Activated CD4-positive, CD25-positive, alpha-beta regulatory T cell treated with anti-CD3 and anti-CD28 coated beads, Interleukin-2, amount 50 U/mL, for 16 hours (primary cell): ENCODE measurements around the gene QKI.
"Not testable (repeated sequence)": the region's sequence is repeated elsewhere in the genome, so short reads cannot be mapped to it uniquely, and the experiment has no call there.

Experiments
- DNase-seq: peaks from one replicate; pipeline ENCODE4 v3.0.0-alpha.2; 2020; ENCODE audit warnings: low read depth, low spot score

QKI gene

DNA sequence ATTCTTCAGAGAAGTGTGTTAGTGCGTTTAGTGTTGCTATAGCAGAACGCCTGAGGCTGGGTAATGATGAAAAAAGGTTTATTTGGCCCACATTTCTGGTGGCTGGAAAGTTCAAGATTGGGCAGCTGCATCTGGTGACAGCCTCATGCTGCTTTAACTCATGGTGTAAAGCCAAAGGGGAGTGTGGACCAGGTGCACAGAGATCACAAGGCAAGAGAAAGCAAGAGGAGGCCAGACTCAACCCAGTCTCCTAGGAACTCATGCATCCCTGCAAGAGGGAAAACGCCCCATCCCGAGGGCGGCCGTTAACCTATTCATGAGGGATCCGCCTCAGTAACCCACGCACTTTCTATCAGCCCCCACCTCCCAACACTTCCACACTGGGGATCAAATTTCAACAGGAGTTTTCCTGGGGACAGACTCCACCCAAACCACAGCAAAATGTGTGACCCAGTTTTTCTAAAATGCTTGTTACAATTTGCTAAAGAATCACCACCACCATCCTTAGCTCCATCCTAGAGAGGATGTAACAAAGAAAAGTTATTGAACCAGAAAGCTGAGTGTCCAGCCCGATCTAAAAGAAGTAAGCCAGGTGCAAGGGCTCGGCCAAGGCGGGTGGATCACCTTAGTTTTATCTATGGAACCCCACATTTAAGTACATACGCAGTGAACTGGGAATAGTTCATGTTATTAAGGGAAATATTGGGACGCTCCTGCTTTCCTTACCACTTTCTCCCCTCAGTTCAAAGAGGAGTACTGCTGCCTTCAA is 164.8 kb downstream of the QKI start:
- DNase-seq, result no peak

DNA sequence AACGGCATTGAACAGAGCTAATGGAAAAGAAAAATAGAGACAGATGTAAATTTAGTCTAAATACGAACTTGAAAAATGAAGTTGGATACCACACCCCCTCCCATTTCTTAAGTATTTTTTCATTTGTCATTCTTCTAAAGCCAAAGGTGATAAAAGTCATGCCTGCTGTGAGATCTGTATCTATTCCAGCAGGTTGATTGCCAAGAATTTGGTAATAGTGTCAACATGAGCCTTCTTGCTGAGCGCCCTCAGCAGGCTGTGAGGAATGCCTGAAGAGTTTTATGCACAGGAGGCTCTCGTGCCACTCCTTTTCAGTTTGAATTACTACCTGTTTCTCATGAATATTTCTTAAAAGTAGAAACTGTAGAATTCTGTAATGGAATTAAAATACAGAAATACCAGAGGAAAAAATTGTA is 165.4 kb downstream of the QKI start:
- no peak for DNase-seq

DNA sequence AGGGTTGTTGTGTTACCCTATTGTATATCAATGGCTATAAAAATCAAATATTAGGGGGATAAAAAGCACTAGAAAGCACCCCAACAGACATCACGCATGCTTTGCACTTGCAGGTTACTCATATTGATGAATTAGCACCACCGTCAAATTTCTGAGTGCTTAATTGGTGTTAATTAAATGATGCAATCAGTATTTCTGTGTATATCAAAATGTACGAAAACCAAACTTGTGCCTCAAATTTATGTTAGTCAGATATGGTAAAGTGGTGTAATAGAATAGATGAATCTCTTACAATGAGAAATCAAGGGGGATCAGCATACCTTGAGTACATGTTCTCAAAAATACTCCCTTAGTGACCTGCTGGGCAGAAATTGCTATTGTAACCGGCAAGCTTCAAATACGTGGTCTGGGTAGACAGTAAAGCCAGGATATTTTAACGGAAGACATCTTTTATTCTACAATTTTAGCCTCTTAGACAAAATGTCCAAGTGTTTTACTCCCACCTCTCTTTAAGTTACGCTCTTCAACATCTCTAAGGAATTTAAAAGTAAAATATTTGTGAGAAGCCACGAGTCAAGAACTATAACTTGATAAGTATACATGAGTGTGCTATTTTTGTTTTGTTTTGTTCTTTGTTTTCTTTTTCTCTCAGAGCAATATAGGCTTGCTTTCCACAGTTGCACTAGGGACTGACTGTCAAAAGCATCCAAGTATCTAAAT is 166.0 kb downstream of the QKI start:
- no peak for DNase-seq

DNA sequence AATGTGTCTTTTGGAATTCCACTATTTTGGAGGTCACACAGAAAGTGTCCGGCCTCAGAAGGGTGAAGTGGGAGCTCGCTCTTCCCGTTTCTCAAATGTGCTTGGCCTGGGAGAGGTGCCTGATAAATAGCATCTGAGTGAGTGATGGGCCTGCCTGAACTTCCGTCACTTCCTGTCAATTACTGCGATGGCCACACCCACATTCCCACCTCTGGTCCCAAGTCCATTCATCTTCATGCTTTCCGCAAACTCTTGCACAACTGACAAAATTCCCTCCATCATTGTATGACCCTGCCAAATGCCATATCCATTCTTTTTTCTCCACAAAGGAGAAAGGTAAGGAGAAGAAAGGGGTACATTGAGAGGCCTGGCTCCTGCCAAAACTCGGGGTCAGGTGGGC is 169.0 kb downstream of the QKI start:
- DNase-seq, result no peak

GRCh38 chr6:163585932-163586437 is 171.5 kb downstream of the QKI start:
- DNase-seq, result no peak

DNA sequence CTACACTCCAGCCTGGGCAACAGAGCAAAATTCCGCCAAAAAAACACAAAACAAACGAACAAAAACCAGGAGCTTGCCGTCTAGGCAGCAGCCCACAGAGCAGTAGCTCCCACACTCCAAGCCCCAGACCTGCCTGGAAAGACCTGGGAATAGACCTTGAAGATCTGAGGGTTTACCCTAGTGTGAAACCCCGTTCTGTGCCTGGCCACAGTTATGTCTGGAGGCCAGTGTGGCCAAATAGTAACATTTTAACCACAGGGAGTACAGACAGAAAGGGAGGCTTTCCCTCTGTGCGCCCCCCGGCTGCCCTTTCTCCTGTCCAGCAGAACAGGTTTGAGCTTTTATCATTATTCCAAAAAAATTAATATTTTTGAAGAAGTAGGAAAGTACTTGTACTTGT is 172.4 kb downstream of the QKI start:
- DNase-seq, result no peak

- DNase-seq, result no peak
Measured at GRCh38 chr6:163588220-163588919, 173.9 kb downstream of the QKI start.

- DNase-seq, result no peak
Measured at GRCh38 chr6:163589387-163589786, 174.9 kb downstream of the QKI start.

DNA sequence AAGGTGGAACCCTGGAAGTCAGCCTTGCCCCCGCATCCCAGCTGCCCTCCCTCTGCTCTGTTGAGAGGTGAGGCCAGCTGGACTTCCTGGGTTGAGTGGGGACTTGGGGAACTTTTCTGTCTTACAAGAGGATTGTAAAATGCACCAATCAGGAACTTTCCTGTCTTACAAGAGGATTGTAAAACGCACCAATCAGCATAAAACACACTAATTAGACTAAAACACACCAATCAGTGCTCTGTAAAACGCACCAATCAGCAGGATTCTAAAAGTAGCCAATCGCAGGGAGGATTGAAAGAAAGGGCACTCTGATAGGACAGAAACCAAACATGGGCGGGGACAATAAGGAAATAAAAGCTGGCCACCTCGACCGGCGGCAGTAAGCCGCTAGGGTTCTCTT is 175.6 kb downstream of the QKI start:
- DNase-seq, result not testable (repeated sequence)

GRCh38 chr6:163592872-163593271 is 178.4 kb downstream of the QKI start:
- no peak for DNase-seq

GRCh38 chr6:163596174-163596573 is 181.7 kb downstream of the QKI start:
- DNase-seq, result no peak

- DNase-seq, result no peak
Measured at GRCh38 chr6:163599136-163599535, 184.6 kb downstream of the QKI start.

DNA sequence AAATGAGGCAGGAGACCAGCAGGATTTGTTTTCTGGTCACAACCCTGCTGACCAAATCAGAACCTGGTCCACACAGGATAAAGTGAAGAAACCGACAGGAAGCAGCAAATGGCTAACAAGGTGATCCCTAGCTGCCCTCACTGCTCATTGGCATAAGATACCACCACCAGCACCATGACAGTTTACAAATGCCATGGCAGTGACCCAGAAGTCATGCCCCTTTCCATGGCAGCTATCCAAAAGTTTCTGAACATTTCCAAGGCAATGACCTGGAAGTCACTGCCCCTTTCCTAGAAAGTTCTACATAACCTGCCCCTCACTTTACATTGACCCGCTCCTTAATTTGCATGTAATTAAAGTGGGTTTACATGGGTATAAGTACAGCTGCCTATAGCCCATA is 185.2 kb downstream of the QKI start:
- DNase-seq, result no peak

DNA sequence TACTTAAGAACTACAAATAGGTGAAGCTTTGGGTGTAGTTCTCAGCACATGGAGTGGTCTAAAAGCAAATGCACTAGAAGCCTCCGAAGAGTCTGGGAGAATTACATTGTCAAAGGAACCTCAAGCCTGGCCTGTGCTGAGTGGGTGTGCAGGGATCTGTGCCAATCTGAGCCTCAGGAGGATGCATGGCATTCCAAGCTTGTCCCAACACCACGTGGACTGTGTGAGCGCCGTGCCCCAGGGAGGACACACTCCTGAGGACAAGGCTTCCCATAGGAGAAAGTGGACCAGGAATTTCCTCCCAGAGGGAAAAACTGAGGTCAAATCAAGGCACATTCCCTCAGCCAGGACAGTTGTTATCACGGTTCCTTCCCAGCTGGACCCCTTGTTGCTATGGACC is 185.8 kb downstream of the QKI start:
- DNase-seq, result no peak

DNA sequence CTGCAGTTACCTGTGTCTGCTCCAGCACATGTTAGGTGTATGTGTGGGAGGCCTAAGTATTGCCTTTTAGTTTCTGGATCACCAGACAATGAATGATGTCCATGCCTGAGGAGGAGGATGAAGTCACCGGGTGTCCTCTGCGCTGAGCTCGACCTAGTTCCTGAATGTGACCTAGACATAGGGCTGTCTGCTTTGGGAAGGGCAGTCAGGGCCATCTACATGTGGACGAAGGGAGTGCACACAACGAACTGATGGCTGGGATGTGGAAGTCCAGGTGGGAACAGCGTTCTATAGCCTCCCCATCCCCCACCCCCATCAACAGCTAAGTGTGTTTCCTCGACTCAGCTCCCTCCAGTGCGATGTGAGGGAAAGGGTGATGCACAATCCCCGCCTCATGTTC is 186.3 kb downstream of the QKI start:
- no peak for DNase-seq

GRCh38 chr6:163602851-163603250 is 188.3 kb downstream of the QKI start:
- no peak for DNase-seq

DNA sequence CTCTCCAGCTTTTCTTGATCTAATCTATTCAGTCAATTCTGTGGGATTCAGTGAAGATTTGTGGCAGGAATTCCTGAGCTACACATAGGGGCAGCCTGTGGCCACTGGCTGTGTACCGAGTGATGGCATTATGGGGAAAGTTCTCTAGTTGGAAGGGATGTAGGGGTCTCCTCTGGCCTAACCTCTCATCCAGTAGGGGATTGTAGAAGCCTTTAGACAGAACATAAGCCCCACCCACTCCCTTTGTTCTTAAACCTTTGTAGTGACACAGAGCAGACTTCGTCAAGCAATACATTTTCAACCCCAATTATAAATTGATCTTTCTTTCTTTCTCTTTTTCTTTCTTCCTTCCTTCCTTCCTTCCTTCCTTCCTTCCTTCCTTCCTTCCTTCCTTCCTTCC is 188.9 kb downstream of the QKI start:
- DNase-seq, result no peak

GRCh38 chr6:163605385-163606097 is 191.0 kb downstream of the QKI start:
- no peak for DNase-seq

- no peak for DNase-seq
Measured at GRCh38 chr6:163607792-163608191, 193.3 kb downstream of the QKI start.

DNA sequence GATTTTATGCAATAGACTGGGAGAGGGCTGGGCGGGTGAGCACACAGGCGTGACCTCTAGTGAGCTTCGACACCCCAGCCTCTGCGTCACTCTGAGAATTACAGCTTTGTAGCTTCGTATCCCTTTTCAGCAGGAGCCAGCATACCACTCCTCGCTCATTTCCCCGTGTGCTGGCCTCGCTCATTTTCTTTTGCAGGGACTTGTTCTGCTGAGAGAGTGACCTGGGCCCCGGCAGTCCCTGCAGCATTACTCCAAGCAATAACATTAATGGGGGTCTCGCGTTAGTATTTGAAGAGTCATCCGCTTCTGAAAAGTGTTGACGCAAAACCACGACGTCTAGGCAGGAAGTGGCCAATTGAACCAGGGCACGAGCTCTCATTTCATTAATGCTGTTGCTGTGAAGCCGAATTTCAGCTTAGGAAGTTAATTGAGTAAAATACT is 193.7 kb downstream of the QKI start:
- no peak for DNase-seq

- DNase-seq, result no peak
Measured at GRCh38 chr6:163612200-163612599, 197.7 kb downstream of the QKI start.

DNA sequence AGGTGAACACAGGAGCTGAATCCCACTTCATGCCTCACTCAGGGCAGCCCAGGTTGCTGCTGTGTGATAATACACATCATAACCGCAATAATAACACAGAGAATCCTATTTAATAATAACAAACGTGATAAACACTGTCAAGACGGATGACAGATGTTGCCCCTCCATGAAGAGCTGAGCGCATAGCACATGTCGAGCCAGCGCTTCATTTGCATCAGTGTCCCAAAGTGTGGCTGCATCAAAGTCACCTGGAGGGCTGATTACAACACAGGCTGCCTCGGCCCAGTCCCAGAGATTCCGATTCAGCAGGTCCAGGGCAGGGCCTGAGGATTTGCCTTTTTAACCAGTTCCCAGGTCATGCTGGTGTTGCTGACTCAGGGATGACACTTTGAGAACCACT is 198.5 kb downstream of the QKI start:
- no peak for DNase-seq
